ENCODE measurements around the gene AQP1.

- TF ChIP-seq, protein P1, sequence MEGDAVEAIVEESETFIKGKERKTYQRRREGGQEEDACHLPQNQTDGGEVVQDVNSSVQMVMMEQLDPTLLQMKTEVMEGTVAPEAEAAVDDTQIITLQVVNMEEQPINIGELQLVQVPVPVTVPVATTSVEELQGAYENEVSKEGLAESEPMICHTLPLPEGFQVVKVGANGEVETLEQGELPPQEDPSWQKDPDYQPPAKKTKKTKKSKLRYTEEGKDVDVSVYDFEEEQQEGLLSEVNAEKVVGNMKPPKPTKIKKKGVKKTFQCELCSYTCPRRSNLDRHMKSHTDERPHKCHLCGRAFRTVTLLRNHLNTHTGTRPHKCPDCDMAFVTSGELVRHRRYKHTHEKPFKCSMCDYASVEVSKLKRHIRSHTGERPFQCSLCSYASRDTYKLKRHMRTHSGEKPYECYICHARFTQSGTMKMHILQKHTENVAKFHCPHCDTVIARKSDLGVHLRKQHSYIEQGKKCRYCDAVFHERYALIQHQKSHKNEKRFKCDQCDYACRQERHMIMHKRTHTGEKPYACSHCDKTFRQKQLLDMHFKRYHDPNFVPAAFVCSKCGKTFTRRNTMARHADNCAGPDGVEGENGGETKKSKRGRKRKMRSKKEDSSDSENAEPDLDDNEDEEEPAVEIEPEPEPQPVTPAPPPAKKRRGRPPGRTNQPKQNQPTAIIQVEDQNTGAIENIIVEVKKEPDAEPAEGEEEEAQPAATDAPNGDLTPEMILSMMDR (optimal IDR thresholded peaks at IDR 0.05 in 1 of 3, IDR thresholded peaks at IDR 0.05 in 1 of 3, conservative IDR thresholded peaks at IDR 0.05 in 1 of 3; ENCODE audit: extremely low read depth in 1 of 3, insufficient read depth in 2 of 3, low read length in 3 of 3) = no peak
- no peak for TF ChIP-seq EZH2 (IDR thresholded peaks at IDR 0.05; ENCODE audit: low read length)
Observed at GRCh38 chr7:30917216-30917893, 5.7 kb downstream of the AQP1 start.
